Breast epithelium (tissue), 4 donors: ENCODE measurements around the gene RBM19. TPM values are rescaled to one million over a fixed set of nuclear protein-coding genes. Genes with fewer than 3 reads are reported as not detected.

Experiments
- DNase-seq, 2 donors: peaks; one replicate each; pipeline ENCODE4 v3.0.0-alpha.2; 2019; ENCODE audit warnings: low spot score in 2 of 2
- H3K27ac ChIP-seq, 2 donors: fragments of 200-600 bp; sonication (generic) in 1 of 2; one replicate each; pipeline ENCODE4 v1.5.1; 2016 to 2019; ENCODE audit warnings: mild to moderate bottlenecking in 1 of 2
- H3K27me3 ChIP-seq, 2 donors: fragments of 200-600 bp; sonication (generic) in 1 of 2; one replicate each; pipeline versions ENCODE4 v1.5.1 to v1.6.0; 2017 to 2019; ENCODE audit warnings: control low read depth in 1 of 2, mild to moderate bottlenecking in 1 of 2
- H3K36me3 ChIP-seq: fragments of 200-600 bp; one replicate; pipeline ENCODE4 v1.5.1; 2019
- H3K4me1 ChIP-seq, 2 donors: fragments of 200-600 bp; sonication (generic); one replicate each; pipeline ENCODE4 v1.5.1; 2016 to 2019; ENCODE audit warnings: control low read depth in 1 of 2
- H3K4me3 ChIP-seq, 3 donors: fragments of 200-600 bp; sonication (generic); 1 replicate in 2 of 3; 2 replicates in 1 of 3; pipeline ENCODE4 v1.5.1; 2016 to 2019; ENCODE audit warnings: mild to moderate bottlenecking in 3 of 3, moderate library complexity in 2 of 3
- H3K9me3 ChIP-seq, 2 donors: fragments of 200-600 bp; sonication (generic) in 1 of 2; one replicate each; pipeline ENCODE4 v1.5.1; 2016 to 2019; ENCODE audit warnings: control low read depth in 1 of 2
- POLR2A ChIP-seq: fragments of 450-650 bp; IDR thresholded peaks from one replicate; pipeline ENCODE4 v1.6.1; 2016; ENCODE audit warnings: antibody characterized with exemption, mild to moderate bottlenecking, moderate library complexity
- POLR2AphosphoS5 ChIP-seq, 3 donors: sonication (generic); formaldehyde crosslinking; IDR thresholded peaks; one replicate each; pipeline ENCODE4 v1.6.1; 2017; ENCODE audit warnings: antibody characterized with exemption in 3 of 3
- intact Hi-C: fragments of 100-400 bp; cut with DNase I; formaldehyde crosslinking; loops from one replicate; pipeline ENCODE4 v1.15.1; 2023; ENCODE audit warnings: low total_unique reads
- total RNA-seq, 3 donors: library from RNA; depleted of rRNA; stranded (reverse); fragments of >200 nt; gene quantifications; one replicate each; pipeline ENCODE4 v1.1.0, GENCODE V29; 2016
- TF ChIP-seq, protein P1 (sequence below), 3 donors: fragments of 450-650 bp; IDR thresholded peaks; one replicate each; pipeline ENCODE4 v1.5.1; 2016 to 2017; ENCODE audit warnings: antibody characterized with exemption in 3 of 3, mild to moderate bottlenecking in 3 of 3, moderate library complexity in 3 of 3

RBM19 gene
- total RNA-seq, 3 donors from 2014 or later = 28.8 to 43.3 (median 42.6) TPM

DNA sequence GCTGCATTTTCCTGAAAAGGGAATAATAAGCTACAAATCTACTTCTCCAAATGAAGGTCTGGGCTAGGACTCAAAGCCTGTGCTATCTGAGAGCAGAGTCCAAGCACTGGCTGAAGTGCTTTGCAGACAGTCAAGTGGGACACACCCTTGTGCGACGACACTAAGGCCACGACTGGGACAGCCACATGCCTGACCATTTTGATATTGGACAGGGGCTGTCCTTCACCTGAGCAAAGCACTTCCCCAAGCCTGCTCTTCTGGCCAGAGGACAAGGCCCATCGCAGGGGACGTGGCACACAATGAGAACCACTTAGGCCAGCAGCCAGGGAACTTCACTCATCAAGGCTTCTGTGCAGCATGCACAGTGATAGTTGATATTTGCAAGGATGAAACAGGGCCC, 71.4 kb downstream of the RBM19 start:
- no peaks in the 10 kb centered on the region for H3K36me3 ChIP-seq
- intact Hi-C loops = no loop called here
- no peak for DNase-seq

DNA sequence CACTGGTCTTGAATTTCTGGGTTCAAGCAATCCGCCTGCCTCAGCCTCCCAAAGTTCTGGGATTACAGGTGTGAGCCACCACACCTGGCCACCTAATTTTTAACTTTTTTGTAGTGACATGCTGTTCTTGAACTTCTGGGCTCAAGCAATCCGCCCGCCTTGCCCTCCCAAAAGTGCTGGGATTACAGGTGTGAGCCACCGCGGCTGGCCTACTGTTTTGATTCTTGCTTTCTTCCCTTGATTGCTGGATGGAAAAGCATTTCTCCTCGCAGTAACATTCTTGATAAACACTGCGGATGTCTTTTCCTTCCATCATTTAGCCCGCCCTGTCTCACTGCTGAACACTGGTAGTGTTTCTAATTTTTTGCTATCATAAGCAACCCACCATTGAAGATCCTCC, 72.9 kb downstream of the RBM19 start:
- Histone ChIP-seq H3K27me3 (no peaks in the 10 kb centered on the region), H3K27ac (no peak overlapping the region), H3K4me1 (peaks cover 0 to 9% of the 10 kb centered on the region in 2 donors), H3K4me3 (no peak overlapping the region), H3K36me3 (no peaks in the 10 kb centered on the region), H3K9me3 (no peaks in the 10 kb centered on the region)
- DNase-seq = no peak
- intact Hi-C loops = no loop called here
- TF ChIP-seq, protein P1, sequence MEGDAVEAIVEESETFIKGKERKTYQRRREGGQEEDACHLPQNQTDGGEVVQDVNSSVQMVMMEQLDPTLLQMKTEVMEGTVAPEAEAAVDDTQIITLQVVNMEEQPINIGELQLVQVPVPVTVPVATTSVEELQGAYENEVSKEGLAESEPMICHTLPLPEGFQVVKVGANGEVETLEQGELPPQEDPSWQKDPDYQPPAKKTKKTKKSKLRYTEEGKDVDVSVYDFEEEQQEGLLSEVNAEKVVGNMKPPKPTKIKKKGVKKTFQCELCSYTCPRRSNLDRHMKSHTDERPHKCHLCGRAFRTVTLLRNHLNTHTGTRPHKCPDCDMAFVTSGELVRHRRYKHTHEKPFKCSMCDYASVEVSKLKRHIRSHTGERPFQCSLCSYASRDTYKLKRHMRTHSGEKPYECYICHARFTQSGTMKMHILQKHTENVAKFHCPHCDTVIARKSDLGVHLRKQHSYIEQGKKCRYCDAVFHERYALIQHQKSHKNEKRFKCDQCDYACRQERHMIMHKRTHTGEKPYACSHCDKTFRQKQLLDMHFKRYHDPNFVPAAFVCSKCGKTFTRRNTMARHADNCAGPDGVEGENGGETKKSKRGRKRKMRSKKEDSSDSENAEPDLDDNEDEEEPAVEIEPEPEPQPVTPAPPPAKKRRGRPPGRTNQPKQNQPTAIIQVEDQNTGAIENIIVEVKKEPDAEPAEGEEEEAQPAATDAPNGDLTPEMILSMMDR (IDR thresholded peaks at IDR 0.05) = no peak

More for the DNA sequence above, 71.4 kb downstream of the RBM19 start:
- no peaks in the 10 kb centered on the region for H3K9me3 ChIP-seq
- no peak overlapping the region for H3K4me3 ChIP-seq
- H3K4me1 ChIP-seq = peaks cover 0 to 4% of the 10 kb centered on the region in 2 donors
- no peak overlapping the region for H3K27ac ChIP-seq
- TF ChIP-seq POLR2AphosphoS5 (IDR thresholded peaks at IDR 0.05) (no peak), POLR2A (no peak)
- TF ChIP-seq, protein P1 (IDR thresholded peaks at IDR 0.05) = no peak
- H3K27me3 ChIP-seq = no peaks in the 10 kb centered on the region

DNA sequence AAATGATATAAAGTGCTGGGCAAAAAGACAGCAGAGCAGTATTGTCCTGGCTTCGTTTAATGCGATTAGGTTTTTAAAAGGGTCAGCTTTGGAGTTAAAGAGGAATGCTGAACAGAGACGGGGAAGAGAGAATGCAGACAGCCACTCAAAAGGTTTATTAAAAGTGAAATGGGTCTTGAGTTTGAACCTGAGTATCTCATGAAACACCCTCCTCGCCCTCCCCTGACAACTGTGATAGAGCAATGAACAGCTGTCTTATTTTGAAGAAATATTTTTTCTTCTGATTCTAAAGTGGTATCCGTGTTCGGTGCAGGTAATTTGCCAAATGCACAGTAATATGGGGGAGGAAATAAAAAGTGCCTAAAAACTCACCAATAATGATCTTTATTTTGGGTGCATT, 73.6 kb downstream of the RBM19 start:
- Histone ChIP-seq H3K36me3 (no peaks in the 10 kb centered on the region), H3K27me3 (no peaks in the 10 kb centered on the region), H3K4me1 (peaks cover 0 to 9% of the 10 kb centered on the region in 2 donors), H3K4me3 (no peak overlapping the region), H3K27ac (no peak overlapping the region), H3K9me3 (no peaks in the 10 kb centered on the region)
- intact Hi-C loops = no loop called here
- DNase-seq = no peak
- TF ChIP-seq POLR2AphosphoS5 (IDR thresholded peaks at IDR 0.05) (no peak), POLR2A (no peak)
- TF ChIP-seq, protein P1 (IDR thresholded peaks at IDR 0.05) = no peak

DNA sequence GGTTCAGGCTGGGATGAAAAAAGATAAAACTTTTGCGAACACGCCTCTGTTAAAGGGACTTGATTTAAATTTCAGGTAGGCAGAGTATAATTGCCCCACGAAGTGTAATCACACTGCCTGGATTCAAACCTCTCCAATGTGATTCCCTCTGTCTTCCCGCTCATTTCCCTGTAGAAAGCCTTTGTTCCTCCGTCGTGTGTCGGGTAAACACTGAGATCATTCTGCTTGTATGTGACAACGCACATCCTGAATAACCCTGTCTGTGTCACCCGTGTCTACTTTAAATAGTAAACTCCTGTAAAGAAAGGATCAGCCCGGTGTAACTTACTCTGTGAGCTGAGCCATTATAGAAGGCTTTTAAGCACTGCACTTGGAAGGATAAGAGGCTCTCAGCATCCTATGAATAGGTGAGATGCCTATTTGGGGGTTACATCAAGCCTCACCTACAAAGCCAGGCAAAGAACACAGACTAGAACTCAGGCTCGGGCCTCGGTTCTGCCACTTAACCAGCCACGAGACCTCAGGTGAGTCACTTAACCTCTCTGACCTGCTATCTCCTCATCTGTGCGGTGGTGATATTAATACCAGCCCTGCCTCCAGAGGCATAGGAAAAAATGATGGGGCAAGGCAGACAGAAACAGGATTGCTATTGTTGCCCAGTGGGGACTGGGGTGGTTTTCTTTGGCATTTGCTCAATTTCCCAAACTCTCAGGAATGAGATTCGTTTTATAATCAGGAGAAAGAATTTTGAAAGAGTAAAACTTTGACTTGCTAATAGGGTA, 74.2 kb downstream of the RBM19 start:
- H3K4me1 ChIP-seq = peaks cover 0 to 9% of the 10 kb centered on the region in 2 donors
- no peak overlapping the region for H3K4me3 ChIP-seq
- H3K36me3 ChIP-seq = no peaks in the 10 kb centered on the region
- TF ChIP-seq, protein P1 (IDR thresholded peaks at IDR 0.05) = no peak
- no peaks in the 10 kb centered on the region for H3K27me3 ChIP-seq
- peak overlapping the region in 1 of 2 donors; percentile 33 for H3K27ac ChIP-seq
- intact Hi-C loops = no loop called here
- no peaks in the 10 kb centered on the region for H3K9me3 ChIP-seq
- DNase-seq = no peak

DNA sequence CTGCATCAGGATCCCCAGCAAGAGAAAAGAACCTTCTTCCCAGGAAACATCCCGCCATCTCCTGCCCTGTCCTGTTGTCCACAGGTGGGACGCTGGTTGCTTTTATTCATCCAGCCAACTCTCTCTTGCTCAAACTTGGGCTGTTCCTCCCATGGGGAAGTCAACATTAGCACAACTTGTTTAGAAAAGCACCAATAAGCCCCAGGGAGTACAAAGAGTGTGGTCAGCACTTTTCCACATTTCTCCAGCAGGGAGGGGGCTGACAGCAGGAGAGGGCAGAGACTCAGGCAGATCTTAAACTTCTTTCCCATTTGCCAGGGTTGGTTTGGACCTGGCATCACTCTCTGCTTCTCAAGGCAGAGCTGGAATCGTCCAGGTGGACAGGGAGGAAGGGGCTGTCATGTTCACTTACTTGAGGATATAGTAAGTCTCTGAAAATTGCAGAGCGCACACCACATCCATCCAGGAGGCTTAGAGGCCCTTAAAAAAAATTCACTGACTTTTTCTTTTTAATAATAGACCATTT, 74.9 kb downstream of the RBM19 start:
- Histone ChIP-seq H3K4me3 (no peak overlapping the region), H3K4me1 (peaks cover 0 to 9% of the 10 kb centered on the region in 2 donors), H3K27me3 (no peaks in the 10 kb centered on the region), H3K36me3 (no peaks in the 10 kb centered on the region), H3K27ac (no peak overlapping the region), H3K9me3 (no peaks in the 10 kb centered on the region)
- intact Hi-C loops = no loop called here
- no peak for TF ChIP-seq POLR2A
- TF ChIP-seq, protein P1 (IDR thresholded peaks at IDR 0.05) = no peak
- TF ChIP-seq POLR2AphosphoS5 (IDR thresholded peaks at IDR 0.05) = no peak
- DNase-seq = no peak
